Sigmoid colon (tissue), 4 donors: ENCODE measurements around the gene HDAC8.

Experiments used
- CTCF ChIP-seq, 4 experiments: fragments of 450-650 bp in 3 of 4; fragments of 200-600 bp in 1 of 4; IDR thresholded peaks; one replicate each; pipeline ENCODE4 v1.5.1; 2016 to 2019; ENCODE audit warnings: antibody characterized with exemption in 4 of 4, mild to moderate bottlenecking in 3 of 4, moderate library complexity in 2 of 4
- POLR2AphosphoS5 ChIP-seq, 4 donors: sonication (generic); formaldehyde crosslinking; IDR thresholded peaks; one replicate each; pipeline ENCODE4 v1.6.1; 2017; ENCODE audit warnings: antibody characterized with exemption in 4 of 4

DNA sequence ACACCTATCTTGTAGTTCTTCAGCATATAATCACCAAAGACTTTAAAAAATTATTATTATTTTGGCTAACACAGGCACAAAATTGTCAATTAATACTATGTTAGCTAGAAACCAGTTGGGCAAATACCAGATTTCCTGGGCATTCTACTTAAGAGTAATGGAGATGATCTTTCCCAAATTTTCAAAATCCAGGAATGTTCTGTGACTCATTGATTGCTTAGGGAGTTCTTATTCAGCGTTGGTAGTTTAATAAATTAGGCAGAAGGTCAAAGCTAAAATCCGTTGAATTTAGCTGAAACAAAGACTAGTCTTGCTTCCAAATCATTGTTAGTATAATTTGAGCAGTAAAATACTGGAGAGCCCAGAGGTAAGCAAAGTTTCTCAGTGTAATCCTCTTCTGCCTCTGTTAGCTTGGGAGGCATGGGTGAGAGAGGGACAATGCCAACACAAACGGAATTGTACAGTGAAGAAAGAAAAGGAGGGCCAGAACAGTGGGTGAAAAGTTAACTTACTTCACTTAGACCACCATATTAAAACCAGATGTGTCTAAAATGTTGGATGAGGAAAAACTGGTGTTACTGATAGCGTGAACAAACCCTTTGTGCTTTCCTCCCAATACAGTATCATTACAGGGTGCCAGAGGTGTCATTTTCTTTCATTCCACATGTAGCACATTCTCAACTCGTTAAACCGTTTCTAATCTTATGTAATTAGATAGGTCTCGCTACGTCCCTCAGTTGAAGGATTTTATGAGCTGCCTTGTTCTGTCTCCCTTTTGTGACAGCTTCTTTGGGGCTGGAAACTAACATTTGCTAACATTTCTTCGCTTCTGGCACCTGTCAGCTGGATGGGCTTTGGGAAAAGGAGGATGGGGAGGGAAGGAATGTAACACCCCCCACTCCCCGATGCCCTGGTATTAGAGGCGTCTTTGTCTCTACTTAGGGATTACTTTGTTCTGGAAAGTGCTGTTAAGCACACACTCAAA lies 179.5 kb downstream of the HDAC8 start:
- TF ChIP-seq POLR2AphosphoS5 (IDR thresholded peaks at IDR 0.05): no peak
- no peak for TF ChIP-seq CTCF (IDR thresholded peaks at IDR 0.05)
